Adipocyte (in vitro differentiated cells): Measurements from ENCODE around the gene MED1.

Source experiments
- DNase-seq: peaks from one replicate; pipeline ENCODE4 v3.0.0-alpha.2; 2015; ENCODE audit warnings: low read depth
- H3K27me3 ChIP-seq: replicated peaks from 2 replicates; pipeline ENCODE4 v1.7.0; 2013; ENCODE audit warnings: mild to moderate bottlenecking, low read length, moderate library complexity; ENCODE audit not compliant: control insufficient read depth, insufficient read depth
- H3K36me3 ChIP-seq: 2 replicates; pipeline ENCODE4 v1.7.0; 2013; ENCODE audit warnings: low read length, mild to moderate bottlenecking, moderate library complexity; ENCODE audit not compliant: control insufficient read depth, insufficient read depth, severe bottlenecking
- H3K4me1 ChIP-seq: 2 replicates; pipeline ENCODE4 v1.7.0; 2013; ENCODE audit warnings: mild to moderate bottlenecking, low read length, moderate library complexity; ENCODE audit not compliant: control insufficient read depth, insufficient read depth
- H3K4me3 ChIP-seq: 2 replicates; pipeline ENCODE4 v1.7.0; 2013; ENCODE audit warnings: mild to moderate bottlenecking, low read length, moderate library complexity
- H3K9ac ChIP-seq: 2 replicates; pipeline ENCODE4 v1.7.0; 2013; ENCODE audit warnings: mild to moderate bottlenecking, low read length, moderate library complexity
- H3K9me3 ChIP-seq: 2 replicates; pipeline ENCODE4 v1.7.0; 2013; ENCODE audit warnings: mild to moderate bottlenecking, low read length, moderate library complexity; ENCODE audit not compliant: control insufficient read depth

MED1 gene

GRCh38 chr17:39410279-39410678 is 40.8 kb downstream of the MED1 start:
- Histone ChIP-seq H3K9me3 (no peaks in the 10 kb centered on the region), H3K36me3 (peaks cover 79% of the 10 kb centered on the region), H3K4me1 (peaks cover 5% of the 10 kb centered on the region), H3K4me3 (no peak overlapping the region), H3K27me3 (no peaks in the 10 kb centered on the region), H3K9ac (no peak overlapping the region)
- DNase-seq, result no peak

GRCh38 chr17:39408360-39408759 is 42.7 kb downstream of the MED1 start:
- Histone ChIP-seq H3K4me3 (no peak overlapping the region), H3K9me3 (no peaks in the 10 kb centered on the region), H3K27me3 (no peaks in the 10 kb centered on the region), H3K36me3 (peaks cover 64% of the 10 kb centered on the region), H3K4me1 (peaks cover 19% of the 10 kb centered on the region), H3K9ac (no peak overlapping the region)
- DNase-seq, result no peak

- H3K36me3 ChIP-seq, result peaks cover 56% of the 10 kb centered on the region
- no peak overlapping the region for H3K9ac ChIP-seq
- H3K4me1 ChIP-seq, result peaks cover 22% of the 10 kb centered on the region
- H3K9me3 ChIP-seq, result no peaks in the 10 kb centered on the region
- no peak overlapping the region for H3K4me3 ChIP-seq
- no peaks in the 10 kb centered on the region for H3K27me3 ChIP-seq
- no peak for DNase-seq
These were observed 44.1 kb downstream of the MED1 start for GRCh38 chr17:39406951-39407350.

GRCh38 chr17:39405436-39405835 is 45.6 kb downstream of the MED1 start:
- H3K9me3 ChIP-seq, result no peaks in the 10 kb centered on the region
- DNase-seq, result no peak
- no peak overlapping the region for H3K4me3 ChIP-seq
- peaks cover 44% of the 10 kb centered on the region for H3K36me3 ChIP-seq
- peaks cover 23% of the 10 kb centered on the region for H3K4me1 ChIP-seq
- no peaks in the 10 kb centered on the region for H3K27me3 ChIP-seq
- H3K9ac ChIP-seq, result peak overlapping the region; percentile 46

GRCh38 chr17:39404542-39405378 is 46.3 kb downstream of the MED1 start:
- Histone ChIP-seq H3K9ac (peak overlapping the region; percentile 46), H3K27me3 (no peaks in the 10 kb centered on the region), H3K4me1 (peaks cover 30% of the 10 kb centered on the region), H3K9me3 (no peaks in the 10 kb centered on the region), H3K4me3 (no peak overlapping the region), H3K36me3 (peaks cover 38% of the 10 kb centered on the region)
- peak; percentile 81 for DNase-seq

GRCh38 chr17:39402890-39403605 is 48.0 kb downstream of the MED1 start:
- DNase-seq, result no peak
- Histone ChIP-seq H3K9me3 (no peaks in the 10 kb centered on the region), H3K4me1 (peaks cover 34% of the 10 kb centered on the region), H3K4me3 (no peak overlapping the region), H3K27me3 (no peaks in the 10 kb centered on the region), H3K9ac (no peak overlapping the region), H3K36me3 (peaks cover 20% of the 10 kb centered on the region)

GRCh38 chr17:39402244-39402889 is 48.7 kb downstream of the MED1 start:
- Histone ChIP-seq H3K36me3 (peaks cover 14% of the 10 kb centered on the region), H3K9me3 (no peaks in the 10 kb centered on the region), H3K4me1 (peaks cover 34% of the 10 kb centered on the region), H3K27me3 (no peaks in the 10 kb centered on the region), H3K4me3 (peak overlapping the region; percentile 85), H3K9ac (peak overlapping the region; percentile 88)
- peak; percentile 98 for DNase-seq

GRCh38 chr17:39401412-39402243 is 49.4 kb downstream of the MED1 start, which contains the start of gene FBXL20:
Gene FBXL20 (minus strand): TSS chr17:39401626. CDS start chr17:39401402, 224 bp downstream.
- Histone ChIP-seq H3K9me3 (no peaks in the 10 kb centered on the region), H3K4me3 (peak within 1 kb of the TSS; percentile 85), H3K27me3 (no peaks in the 10 kb centered on the region), H3K4me1 (peaks cover 34% of the 10 kb centered on the region), H3K9ac (peak within 1 kb of the TSS; percentile 88), H3K36me3 (peaks cover 8% of the 10 kb centered on the region)
- DNase-seq, result peak; percentile 98

- H3K4me3 ChIP-seq, result peak overlapping the region; percentile 85
- peak; percentile 66 for DNase-seq
- H3K9ac ChIP-seq, result peak overlapping the region; percentile 88
- no peaks in the 10 kb centered on the region for H3K27me3 ChIP-seq
- peaks cover 33% of the 10 kb centered on the region for H3K4me1 ChIP-seq
- peaks cover under 1% of the 10 kb centered on the region for H3K36me3 ChIP-seq
- H3K9me3 ChIP-seq, result no peaks in the 10 kb centered on the region
These were observed 50.3 kb downstream of the MED1 start for GRCh38 chr17:39400547-39401411.

- Histone ChIP-seq H3K36me3 (no peaks in the 10 kb centered on the region), H3K27me3 (no peaks in the 10 kb centered on the region), H3K9ac (peak overlapping the region; percentile 88), H3K4me3 (peak overlapping the region; percentile 85), H3K4me1 (peaks cover 24% of the 10 kb centered on the region), H3K9me3 (no peaks in the 10 kb centered on the region)
- DNase-seq, result no peak
These were observed 51.3 kb downstream of the MED1 start for GRCh38 chr17:39399791-39400190.
